Thymus (tissue), 11 donors: ENCODE results near the gene SGSH. TPM values are rescaled to one million over a fixed set of nuclear protein-coding genes. Genes with fewer than 3 reads are reported as not detected.
"Not testable (repeated sequence)": the region's sequence is repeated elsewhere in the genome, so short reads cannot be mapped to it uniquely, and the experiment has no call there.

ENCODE experiments used
- DNase-seq, 9 donors: peaks; one replicate each; pipeline ENCODE4 v3.0.0-alpha.2; 2013; ENCODE audit warnings: low spot score in 9 of 9, low read depth in 6 of 9, missing footprints in 1 of 9
- H3K27ac ChIP-seq, 2 donors: one replicate each; pipeline ENCODE4 v1.5.1; 2013; ENCODE audit warnings: control low read depth in 1 of 2, low read depth in 1 of 2, low read length in 1 of 2, mild to moderate bottlenecking in 1 of 2, moderate library complexity in 1 of 2
- H3K27me3 ChIP-seq, 2 donors: one replicate each; pipeline ENCODE4 v1.5.1; 2013; ENCODE audit warnings: low read length in 1 of 2; ENCODE audit not compliant: control insufficient read depth in 2 of 2, insufficient read depth in 1 of 2
- H3K36me3 ChIP-seq, 2 donors: one replicate each; pipeline ENCODE4 v1.5.1; 2013; ENCODE audit warnings: low read length in 1 of 2, mild to moderate bottlenecking in 1 of 2, moderate library complexity in 1 of 2; ENCODE audit not compliant: control insufficient read depth in 2 of 2, insufficient read depth in 2 of 2
- H3K4me1 ChIP-seq, 2 donors: one replicate each; pipeline ENCODE4 v1.5.1; 2013; ENCODE audit warnings: low read length in 2 of 2; ENCODE audit not compliant: control insufficient read depth in 2 of 2, insufficient read depth in 2 of 2
- H3K4me3 ChIP-seq, 2 donors: one replicate each; pipeline ENCODE4 v1.5.1; 2013; ENCODE audit warnings: low read length in 2 of 2, control low read depth in 1 of 2, mild to moderate bottlenecking in 1 of 2
- H3K9me3 ChIP-seq, 2 donors: one replicate each; pipeline ENCODE4 v1.5.1; 2013; ENCODE audit warnings: low read length in 1 of 2, mild to moderate bottlenecking in 1 of 2; ENCODE audit not compliant: control insufficient read depth in 2 of 2, insufficient read depth in 1 of 2
- WGBS: extraction: QIAGEN DNeasy Blood & Tissue Kit; methylation state at CpG from one replicate; pipeline ENCODE4 v1.1.7; 2013; 5-methylcytosine and 5-hydroxymethylcytosine counted together
- polyA plus RNA-seq: library from polyadenylated mRNA; stranded (reverse); fragments of 200-250 nt; gene quantifications from one replicate; pipeline ENCODE4 v1.2.3, GENCODE V29; 2013
- total RNA-seq: library from RNA; stranded (reverse); fragments of 120-200 nt; gene quantifications from one replicate; pipeline ENCODE4 v1.2.4, GENCODE V29; 2013
- donor health status: healthy.

Gene SGSH
- total and polyA plus RNA-seq, 2 donors, result 4.0 to 38.9 TPM

DNA sequence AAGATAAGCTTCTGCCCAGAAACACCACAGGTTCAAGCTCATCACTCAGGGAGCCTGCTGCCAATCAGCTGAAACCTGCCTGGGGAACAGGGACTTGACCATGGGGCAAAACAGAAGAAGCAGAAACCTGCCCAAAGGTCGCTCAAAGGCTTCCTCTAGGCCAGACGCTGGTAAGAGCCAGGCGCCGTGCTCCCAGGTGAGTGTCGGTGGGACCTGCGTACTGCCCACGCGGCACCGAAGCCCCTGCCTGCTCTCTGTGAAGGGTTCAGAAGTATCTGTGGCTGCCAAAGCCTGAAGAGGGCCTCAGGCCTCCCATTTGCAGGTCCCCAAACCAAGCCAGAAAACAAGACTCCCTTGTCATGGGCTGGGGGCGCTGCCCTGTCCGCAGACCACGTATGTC lies 10.4 kb downstream of the SGSH start:
- no peak for DNase-seq
- H3K4me3 ChIP-seq, result no peak overlapping the region
- no peaks in the 10 kb centered on the region for H3K4me1 ChIP-seq
- no peaks in the 10 kb centered on the region for H3K9me3 ChIP-seq
- WGBS, result 97% methylated on average over 12 of the region's 12 CpGs
- no peak overlapping the region for H3K27ac ChIP-seq
- H3K27me3 ChIP-seq, result no peaks in the 10 kb centered on the region
- H3K36me3 ChIP-seq, result peaks cover 13 to 19% of the 10 kb centered on the region in 2 donors

DNA sequence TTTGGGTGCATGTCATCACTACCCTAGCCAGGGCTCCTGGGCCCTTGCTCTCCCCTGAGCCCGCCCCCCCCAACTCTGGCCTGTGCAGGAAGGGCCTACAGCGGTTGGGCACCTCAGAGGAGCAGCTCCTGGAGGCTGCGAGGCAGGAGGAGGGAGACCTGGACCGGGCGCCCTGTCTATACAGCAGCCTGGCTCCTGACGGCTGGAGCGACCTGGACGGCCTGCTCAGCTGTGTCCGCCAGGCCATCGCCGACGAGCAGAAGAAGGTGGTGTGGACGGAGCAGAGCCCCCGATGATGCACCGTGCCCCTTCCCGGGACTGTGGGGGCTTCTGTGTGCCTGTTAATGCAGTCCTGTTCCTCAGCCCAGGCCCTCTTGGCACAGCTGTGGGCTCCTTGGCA lies 12.1 kb downstream of the SGSH start:
- WGBS, result 95% methylated on average over 16 of the region's 16 CpGs
- Histone ChIP-seq H3K4me1 (no peaks in the 10 kb centered on the region), H3K27ac (no peak overlapping the region), H3K9me3 (no peaks in the 10 kb centered on the region), H3K4me3 (no peak overlapping the region), H3K36me3 (peaks cover 9 to 10% of the 10 kb centered on the region in 2 donors), H3K27me3 (no peaks in the 10 kb centered on the region)
- no peak for DNase-seq

DNA sequence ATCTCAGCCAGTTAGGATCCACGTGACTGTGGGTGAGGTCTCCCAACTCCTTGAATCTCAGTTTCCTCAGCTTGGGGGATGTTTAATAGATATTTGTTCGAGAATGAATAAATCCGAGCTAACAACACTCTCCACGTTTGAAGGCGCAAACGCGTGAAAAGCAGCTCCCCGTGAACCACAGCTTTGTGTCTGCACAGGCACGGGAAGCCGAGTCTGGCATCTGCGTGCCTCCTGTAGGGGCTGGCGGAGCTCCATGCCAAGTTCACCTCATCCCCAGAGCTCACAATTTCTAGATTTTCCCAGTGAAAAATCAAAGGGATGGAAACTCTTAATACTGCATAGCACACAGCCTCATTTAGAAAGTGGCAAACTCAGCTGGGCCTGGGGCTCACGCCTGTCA lies 14.3 kb downstream of the SGSH start:
- Histone ChIP-seq H3K27me3 (no peaks in the 10 kb centered on the region), H3K36me3 (peaks cover 3 to 10% of the 10 kb centered on the region in 2 donors), H3K9me3 (no peaks in the 10 kb centered on the region), H3K4me1 (no peaks in the 10 kb centered on the region), H3K27ac (no peak overlapping the region), H3K4me3 (no peak overlapping the region)
- 96% methylated on average over 13 of the region's 13 CpGs for WGBS
- DNase-seq, result no peak

- 96% methylated on average over 19 of the region's 19 CpGs for WGBS
- H3K36me3 ChIP-seq, result peaks cover under 1 to 1% of the 10 kb centered on the region in 2 donors
- H3K4me3 ChIP-seq, result no peak overlapping the region
- no peaks in the 10 kb centered on the region for H3K4me1 ChIP-seq
- DNase-seq, result no peak
- H3K9me3 ChIP-seq, result no peaks in the 10 kb centered on the region
- no peak overlapping the region for H3K27ac ChIP-seq
- no peaks in the 10 kb centered on the region for H3K27me3 ChIP-seq
These were observed 15.3 kb downstream of the SGSH start for GRCh38 chr17:80204626-80205468.

GRCh38 chr17:80203471-80203963 lies 16.6 kb downstream of the SGSH start:
- H3K27ac ChIP-seq, result no peak overlapping the region
- WGBS, result 68% methylated on average over 11 of the region's 11 CpGs
- H3K36me3 ChIP-seq, result no peaks in the 10 kb centered on the region
- H3K4me1 ChIP-seq, result no peaks in the 10 kb centered on the region
- H3K9me3 ChIP-seq, result no peaks in the 10 kb centered on the region
- DNase-seq, result no peak
- H3K27me3 ChIP-seq, result no peaks in the 10 kb centered on the region
- H3K4me3 ChIP-seq, result no peak overlapping the region

DNA sequence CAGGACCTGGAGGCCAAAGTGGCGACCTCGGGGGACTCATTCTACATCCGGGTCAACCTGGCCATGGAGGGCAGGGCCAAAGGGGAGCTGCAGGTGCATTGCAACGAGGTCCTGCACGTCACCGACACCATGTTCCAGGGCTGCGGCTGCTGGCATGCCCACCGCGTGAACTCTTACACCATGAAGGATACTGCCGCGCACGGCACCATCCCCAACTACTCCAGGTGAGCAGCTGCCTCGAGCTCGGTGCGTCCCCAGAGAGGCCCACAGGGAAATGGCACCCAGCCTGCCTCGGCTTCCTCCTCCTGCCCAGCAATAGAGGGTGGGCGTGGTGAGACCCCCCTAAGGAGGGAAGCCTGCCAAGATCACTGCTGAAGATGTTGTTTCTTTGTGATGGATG lies 17.9 kb downstream of the SGSH start:
- H3K27ac ChIP-seq, result no peak overlapping the region
- H3K4me3 ChIP-seq, result no peak overlapping the region
- no peaks in the 10 kb centered on the region for H3K27me3 ChIP-seq
- H3K36me3 ChIP-seq, result no peaks in the 10 kb centered on the region
- no peak for DNase-seq
- 93% methylated on average over 17 of the region's 17 CpGs for WGBS
- H3K4me1 ChIP-seq, result peaks cover 0 to 2% of the 10 kb centered on the region in 2 donors
- no peaks in the 10 kb centered on the region for H3K9me3 ChIP-seq

DNA sequence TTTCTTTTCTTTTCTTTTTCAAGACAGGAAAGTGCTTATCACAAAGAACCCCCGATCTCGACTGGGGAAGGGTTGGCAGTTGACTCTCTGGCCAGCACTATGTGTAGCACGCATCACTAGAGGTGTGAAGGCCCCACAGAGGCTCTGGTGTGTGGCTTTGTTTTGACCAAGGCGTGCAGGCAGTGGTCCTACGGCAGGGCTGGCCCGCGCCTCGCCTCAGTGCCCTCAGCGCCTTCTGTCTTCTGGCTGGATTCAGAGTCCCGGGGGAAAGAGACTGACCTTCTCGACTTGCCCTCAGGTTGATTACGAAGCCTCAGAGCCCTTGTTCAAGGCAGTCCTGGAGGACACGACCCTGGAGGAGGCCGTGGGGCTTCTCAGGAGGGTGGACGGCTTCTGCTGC lies 18.7 kb downstream of the SGSH start:
- H3K9me3 ChIP-seq, result no peaks in the 10 kb centered on the region
- no peaks in the 10 kb centered on the region for H3K27me3 ChIP-seq
- H3K27ac ChIP-seq, result no peak overlapping the region
- H3K4me3 ChIP-seq, result no peak overlapping the region
- DNase-seq, result no peak
- no peaks in the 10 kb centered on the region for H3K36me3 ChIP-seq
- peaks cover 0 to 2% of the 10 kb centered on the region in 2 donors for H3K4me1 ChIP-seq
- WGBS, result 95% methylated on average over 15 of the region's 15 CpGs

DNA sequence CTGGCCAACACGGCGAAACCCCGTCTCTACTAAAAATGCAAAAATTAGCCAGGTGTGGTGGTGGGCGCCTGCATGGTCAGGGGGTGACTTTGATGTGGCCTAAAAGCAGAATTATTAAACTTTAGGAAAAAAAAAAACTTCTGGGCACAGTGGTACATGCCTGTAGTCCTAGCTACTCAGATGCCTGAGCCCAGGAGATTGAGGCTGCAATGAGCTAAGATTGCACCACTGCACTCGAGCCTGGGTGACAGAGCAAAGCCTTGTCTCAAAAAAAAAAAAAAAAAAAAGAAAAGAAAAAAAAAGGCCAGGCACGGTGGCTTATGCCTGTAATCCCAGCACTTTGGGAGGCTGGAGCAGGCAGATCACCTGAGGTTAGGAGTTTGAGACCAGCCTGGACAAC lies 20.8 kb downstream of the SGSH start:
- H3K9me3 ChIP-seq, H3K27ac ChIP-seq, DNase-seq, H3K27me3 ChIP-seq, H3K4me3 ChIP-seq, H3K36me3 ChIP-seq, H3K4me1 ChIP-seq: not testable (repeated sequence)
- WGBS, result 90% methylated on average over 6 of the region's 6 CpGs

GRCh38 chr17:80198144-80198661 lies 21.9 kb downstream of the SGSH start:
- DNase-seq, result no peak
- no peaks in the 10 kb centered on the region for H3K36me3 ChIP-seq
- WGBS, result 93% methylated on average over 27 of the region's 27 CpGs
- peaks cover 0 to 4% of the 10 kb centered on the region in 2 donors for H3K9me3 ChIP-seq
- peaks cover 0 to 2% of the 10 kb centered on the region in 2 donors for H3K4me1 ChIP-seq
- H3K27ac ChIP-seq, result no peak overlapping the region
- H3K27me3 ChIP-seq, result peaks cover 0 to 2% of the 10 kb centered on the region in 2 donors
- no peak overlapping the region for H3K4me3 ChIP-seq
